ENCODE data around the gene GOSR2.
"Not testable (repeated sequence)": the region's sequence is repeated elsewhere in the genome, so short reads cannot be mapped to it uniquely, and the experiment has no call there.

GOSR2 gene

DNA sequence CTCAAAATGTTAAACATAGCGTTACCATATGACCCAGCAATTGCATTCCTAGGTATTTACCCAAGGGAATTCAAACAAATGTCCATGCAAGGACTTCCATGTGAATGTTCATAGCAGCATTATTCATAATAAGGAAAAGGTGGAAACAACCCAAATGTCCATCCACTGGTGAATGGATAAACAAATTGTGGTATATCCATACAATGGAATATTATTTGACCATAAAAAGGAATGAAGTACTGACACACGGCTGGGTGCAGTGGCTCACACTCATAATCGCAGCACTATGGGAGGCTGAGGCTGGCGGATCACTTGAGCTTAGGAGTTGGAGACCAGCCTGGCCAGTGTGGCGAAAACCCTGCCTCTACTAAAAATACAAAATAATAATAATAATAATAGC lies 24.1 kb upstream of the GOSR2 start:
- peaks cover 3% of the 10 kb centered on the region for H3K27me3 ChIP-seq (ENCODE audit: insufficient read depth, low read length)
- no peaks in the 10 kb centered on the region for H3K4me1 ChIP-seq (ENCODE audit: insufficient read depth, low read length)
- H3K36me3 ChIP-seq (ENCODE audit: insufficient read depth, low read length), result no peaks in the 10 kb centered on the region
- H2AFZ ChIP-seq (ENCODE audit: low read depth, low read length), result no peak overlapping the region
- H3K9me3 ChIP-seq (ENCODE audit: low read length), result peaks cover 2% of the 10 kb centered on the region
- no peak overlapping the region for H3K4me3 ChIP-seq (ENCODE audit: low read length)

GRCh38 chr17:46901291-46901690 lies 21.7 kb upstream of the GOSR2 start:
- Histone ChIP-seq H3K9me3 (ENCODE audit: low read length) (peaks cover 2% of the 10 kb centered on the region), H3K4me1 (ENCODE audit: insufficient read depth, low read length) (no peaks in the 10 kb centered on the region), H3K4me3 (ENCODE audit: low read length) (no peak overlapping the region), H3K27me3 (ENCODE audit: insufficient read depth, low read length) (peaks cover 3% of the 10 kb centered on the region), H3K36me3 (ENCODE audit: insufficient read depth, low read length) (no peaks in the 10 kb centered on the region), H2AFZ (ENCODE audit: low read depth, low read length) (no peak overlapping the region)

DNA sequence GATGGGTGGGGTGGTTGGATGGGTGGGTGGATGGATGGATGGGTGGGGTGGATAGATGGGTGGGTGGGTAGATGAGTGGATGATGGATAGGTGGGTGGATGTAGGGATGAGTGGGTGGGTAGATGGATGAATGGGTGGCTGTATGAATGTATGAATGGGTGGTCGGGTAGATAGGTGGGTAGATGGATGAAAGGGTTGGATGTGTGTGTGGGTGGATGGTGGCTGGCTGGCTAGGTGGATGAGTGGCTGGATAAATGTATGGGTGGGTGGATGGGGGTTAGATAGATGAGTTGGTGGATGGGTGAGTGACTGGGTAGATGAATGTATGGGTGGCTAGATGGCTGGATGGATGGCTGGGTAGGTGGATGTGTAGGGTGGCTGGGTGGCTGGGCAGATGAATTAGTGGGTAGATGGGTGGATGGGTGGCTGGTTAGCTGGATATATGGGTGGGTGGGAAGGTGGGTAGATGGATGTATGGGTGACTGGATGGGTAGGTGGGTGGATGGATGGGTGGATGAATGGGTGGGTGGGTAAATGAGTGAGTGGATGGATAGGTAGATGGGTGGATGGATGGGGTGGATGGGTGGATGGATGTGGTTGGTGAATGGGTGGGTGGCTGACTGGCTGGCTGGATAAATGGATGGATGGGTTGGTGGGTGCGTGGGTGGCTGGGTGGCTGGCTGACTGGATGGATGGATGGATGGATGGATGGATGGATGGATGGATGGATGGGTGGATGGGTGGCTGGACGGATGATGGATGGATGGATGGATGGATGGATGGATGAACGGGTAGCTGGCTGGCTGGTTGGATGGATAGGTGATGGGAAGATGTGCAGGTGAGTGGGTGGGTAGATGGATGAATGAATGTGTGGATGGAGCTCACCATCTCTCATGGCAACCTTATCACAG lies 18.9 kb upstream of the GOSR2 start:
- Histone ChIP-seq H3K4me1 (ENCODE audit: insufficient read depth, low read length) (peaks cover 3% of the 10 kb centered on the region), H2AFZ (ENCODE audit: low read depth, low read length) (no peak overlapping the region), H3K4me3 (ENCODE audit: low read length) (no peak overlapping the region), H3K27me3 (ENCODE audit: insufficient read depth, low read length) (peaks cover 3% of the 10 kb centered on the region), H3K9me3 (ENCODE audit: low read length) (no peaks in the 10 kb centered on the region), H3K36me3 (ENCODE audit: insufficient read depth, low read length) (no peaks in the 10 kb centered on the region)

DNA sequence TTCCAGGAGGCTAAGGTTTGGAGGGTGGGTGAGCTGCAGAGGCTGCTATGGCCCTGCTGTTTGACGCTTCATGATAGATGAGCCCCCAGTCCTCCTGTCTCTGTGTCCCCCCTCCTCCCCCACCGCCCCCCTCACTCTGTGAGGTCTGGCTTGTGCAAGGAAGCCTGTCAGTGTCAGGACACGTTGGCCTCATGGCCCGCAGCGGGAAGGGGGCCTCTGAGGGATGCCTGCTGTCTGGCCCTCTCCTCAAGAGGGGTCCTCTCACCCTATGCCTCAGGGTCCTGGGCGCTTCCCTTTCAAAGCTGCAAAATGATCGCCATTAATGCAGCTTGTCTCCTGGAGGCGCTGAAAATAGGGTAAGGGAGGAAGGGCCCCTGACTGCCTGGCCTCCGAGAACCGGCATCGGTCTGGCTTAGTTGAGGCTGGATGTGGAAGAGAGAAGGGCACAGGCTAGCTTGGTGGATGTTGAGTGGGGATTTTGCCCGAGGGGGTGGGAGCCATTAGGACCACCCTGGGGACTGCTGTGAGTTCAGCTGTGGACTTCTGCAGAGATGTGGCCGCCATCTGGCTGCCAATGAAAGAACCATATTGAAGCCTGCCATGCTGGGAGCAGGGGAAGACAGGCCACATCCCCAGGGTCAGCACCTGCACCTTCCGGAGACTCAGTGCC lies 14.8 kb upstream of the GOSR2 start:
- H3K27me3 ChIP-seq (ENCODE audit: insufficient read depth, low read length), result no peaks in the 10 kb centered on the region

GRCh38 chr17:46910179-46910927 lies 12.6 kb upstream of the GOSR2 start:
- Histone ChIP-seq H3K36me3 (ENCODE audit: insufficient read depth, low read length) (no peaks in the 10 kb centered on the region), H3K27me3 (ENCODE audit: insufficient read depth, low read length) (no peaks in the 10 kb centered on the region), H2AFZ (ENCODE audit: low read depth, low read length) (no peak overlapping the region), H3K4me1 (ENCODE audit: insufficient read depth, low read length) (peaks cover 9% of the 10 kb centered on the region), H3K4me3 (ENCODE audit: low read length) (no peak overlapping the region), H3K9me3 (ENCODE audit: low read length) (no peaks in the 10 kb centered on the region)

More for the DNA sequence above, 14.8 kb upstream of the GOSR2 start:
- Histone ChIP-seq H3K4me1 (ENCODE audit: insufficient read depth, low read length) (peaks cover 9% of the 10 kb centered on the region), H3K9me3 (ENCODE audit: low read length) (no peaks in the 10 kb centered on the region), H3K4me3 (ENCODE audit: low read length) (no peak overlapping the region), H3K36me3 (ENCODE audit: insufficient read depth, low read length) (no peaks in the 10 kb centered on the region), H2AFZ (ENCODE audit: low read depth, low read length) (no peak overlapping the region)

GRCh38 chr17:46911311-46911710 lies 11.6 kb upstream of the GOSR2 start:
- H3K4me3 ChIP-seq (ENCODE audit: low read length), result no peak overlapping the region
- H3K36me3 ChIP-seq (ENCODE audit: insufficient read depth, low read length), result no peaks in the 10 kb centered on the region
- no peak overlapping the region for H2AFZ ChIP-seq (ENCODE audit: low read depth, low read length)
- no peaks in the 10 kb centered on the region for H3K9me3 ChIP-seq (ENCODE audit: low read length)
- peaks cover 9% of the 10 kb centered on the region for H3K4me1 ChIP-seq (ENCODE audit: insufficient read depth, low read length)
- H3K27me3 ChIP-seq (ENCODE audit: insufficient read depth, low read length), result no peaks in the 10 kb centered on the region

- Histone ChIP-seq H3K27me3 (ENCODE audit: insufficient read depth, low read length) (no peaks in the 10 kb centered on the region), H2AFZ (ENCODE audit: low read depth, low read length) (no peak overlapping the region), H3K9me3 (ENCODE audit: low read length) (no peaks in the 10 kb centered on the region), H3K36me3 (ENCODE audit: insufficient read depth, low read length) (no peaks in the 10 kb centered on the region), H3K4me1 (ENCODE audit: insufficient read depth, low read length) (peaks cover 6% of the 10 kb centered on the region), H3K4me3 (ENCODE audit: low read length) (no peak overlapping the region)
Measured at GRCh38 chr17:46915596-46915995, 7.4 kb upstream of the GOSR2 start.

- H3K4me3 ChIP-seq (ENCODE audit: low read length), result no peak overlapping the region
- H3K9me3 ChIP-seq (ENCODE audit: low read length), result no peaks in the 10 kb centered on the region
- no peaks in the 10 kb centered on the region for H3K36me3 ChIP-seq (ENCODE audit: insufficient read depth, low read length)
- no peak overlapping the region for H2AFZ ChIP-seq (ENCODE audit: low read depth, low read length)
- peaks cover 6% of the 10 kb centered on the region for H3K4me1 ChIP-seq (ENCODE audit: insufficient read depth, low read length)
- no peaks in the 10 kb centered on the region for H3K27me3 ChIP-seq (ENCODE audit: insufficient read depth, low read length)
Measured at GRCh38 chr17:46916211-46916610, 6.7 kb upstream of the GOSR2 start.

GRCh38 chr17:46916623-46917022 lies 6.3 kb upstream of the GOSR2 start:
- no peak overlapping the region for H3K4me3 ChIP-seq (ENCODE audit: low read length)
- H3K36me3 ChIP-seq (ENCODE audit: insufficient read depth, low read length), result no peaks in the 10 kb centered on the region
- peaks cover 6% of the 10 kb centered on the region for H3K4me1 ChIP-seq (ENCODE audit: insufficient read depth, low read length)

DNA sequence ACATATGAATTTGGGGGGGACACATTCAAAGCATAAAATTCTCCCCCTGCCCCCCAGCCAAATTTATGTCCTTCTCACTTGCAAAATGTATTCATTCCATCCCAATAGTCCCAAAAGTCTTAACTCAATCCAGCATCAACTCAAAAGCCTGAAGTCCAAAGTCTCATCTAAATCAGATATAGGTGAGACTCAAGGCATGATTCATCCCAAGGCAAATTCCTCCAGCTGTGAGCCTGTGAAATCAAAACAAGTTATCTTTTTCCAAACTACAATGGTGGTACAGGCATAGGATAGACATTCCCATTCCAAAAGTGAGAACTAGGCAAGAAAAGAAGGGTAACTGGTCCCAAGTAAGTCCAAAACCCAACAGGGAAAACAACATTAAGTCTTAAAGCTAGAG lies 5.9 kb upstream of the GOSR2 start:
- Histone ChIP-seq H3K4me1 (ENCODE audit: insufficient read depth, low read length) (peaks cover 4% of the 10 kb centered on the region), H3K9me3 (ENCODE audit: low read length) (no peaks in the 10 kb centered on the region), H2AFZ (ENCODE audit: low read depth, low read length) (no peak overlapping the region), H3K36me3 (ENCODE audit: insufficient read depth, low read length) (no peaks in the 10 kb centered on the region), H3K4me3 (ENCODE audit: low read length) (no peak overlapping the region), H3K27me3 (ENCODE audit: insufficient read depth, low read length) (no peaks in the 10 kb centered on the region)

More at GRCh38 chr17:46916623-46917022, 6.3 kb upstream of the GOSR2 start:
- Histone ChIP-seq H3K9me3 (ENCODE audit: low read length) (no peaks in the 10 kb centered on the region), H3K27me3 (ENCODE audit: insufficient read depth, low read length) (no peaks in the 10 kb centered on the region), H2AFZ (ENCODE audit: low read depth, low read length) (no peak overlapping the region)

GRCh38 chr17:46917516-46917915 lies 5.4 kb upstream of the GOSR2 start:
- Histone ChIP-seq H3K27me3 (ENCODE audit: insufficient read depth, low read length) (no peaks in the 10 kb centered on the region), H3K9me3 (ENCODE audit: low read length) (no peaks in the 10 kb centered on the region), H3K4me3 (ENCODE audit: low read length) (no peak overlapping the region), H3K36me3 (ENCODE audit: insufficient read depth, low read length) (no peaks in the 10 kb centered on the region), H3K4me1 (ENCODE audit: insufficient read depth, low read length) (no peaks in the 10 kb centered on the region), H2AFZ (ENCODE audit: low read depth, low read length) (no peak overlapping the region)

DNA sequence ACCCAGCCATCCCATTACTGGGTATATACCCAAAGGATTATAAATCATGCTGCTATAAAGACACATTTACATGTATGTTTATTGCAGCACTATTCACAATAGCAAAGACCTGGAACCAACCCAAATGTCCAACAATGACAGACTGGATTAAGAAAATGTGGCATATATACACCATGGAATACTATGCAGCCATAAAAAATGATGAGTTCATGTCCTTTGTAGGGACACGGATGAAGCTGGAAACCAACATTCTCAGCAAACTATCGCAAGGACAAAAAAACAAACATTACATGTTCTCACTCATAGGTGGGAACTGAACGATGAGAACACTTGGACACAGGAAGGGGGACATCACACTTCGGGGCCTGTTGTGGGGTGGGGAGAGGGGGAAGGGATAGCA lies 998 bp upstream of the GOSR2 start:
- Histone ChIP-seq H3K4me1 (ENCODE audit: insufficient read depth, low read length) (peaks cover 11% of the 10 kb centered on the region), H3K4me3 (ENCODE audit: low read length) (peak overlapping the region; percentile 94)
- H2AFZ ChIP-seq (ENCODE audit: low read depth, low read length); H3K36me3 ChIP-seq (ENCODE audit: insufficient read depth, low read length); H3K9me3 ChIP-seq (ENCODE audit: low read length); H3K27me3 ChIP-seq (ENCODE audit: insufficient read depth, low read length): not testable (repeated sequence)

DNA sequence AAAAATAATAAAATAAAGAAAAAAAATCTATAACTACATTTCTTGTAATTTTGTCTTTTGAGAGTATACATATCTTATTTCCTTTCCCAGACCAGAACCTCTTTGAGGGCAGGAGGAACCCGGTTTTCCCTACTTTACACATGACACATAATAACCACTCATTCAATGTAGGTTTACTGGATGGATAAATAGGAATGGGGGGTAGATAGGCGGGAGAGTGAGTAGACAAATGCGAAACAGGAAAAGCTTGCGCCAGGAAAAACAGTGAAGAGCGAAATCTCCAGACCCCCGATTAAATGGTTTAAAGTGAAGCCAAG lies 515 bp upstream of the GOSR2 start:
- Histone ChIP-seq H3K9me3 (ENCODE audit: low read length) (no peaks in the 10 kb centered on the region), H3K4me1 (ENCODE audit: insufficient read depth, low read length) (peaks cover 11% of the 10 kb centered on the region), H2AFZ (ENCODE audit: low read depth, low read length) (peak overlapping the region; percentile 21), H3K36me3 (ENCODE audit: insufficient read depth, low read length) (no peaks in the 10 kb centered on the region), H3K27me3 (ENCODE audit: insufficient read depth, low read length) (no peaks in the 10 kb centered on the region), H3K4me3 (ENCODE audit: low read length) (peak overlapping the region; percentile 94)
